GM12891 (cell line): ENCODE data around the gene NBEA.

Experiments used
- PAX5 ChIP-seq: IDR thresholded peaks from 2 replicates; pipeline ENCODE4 v1.6.1; 2011; ENCODE audit warnings: low read length, moderate library complexity, mild to moderate bottlenecking; ENCODE audit not compliant: insufficient read depth, severe bottlenecking
- POLR2A ChIP-seq: IDR thresholded peaks from 2 replicates; pipeline ENCODE4 v1.6.1; 2011; ENCODE audit warnings: low read depth, low read length, control low read depth
- POLR2AphosphoS5 ChIP-seq: IDR thresholded peaks from 2 replicates; pipeline ENCODE4 v1.6.1; 2011; ENCODE audit warnings: low read depth, low read length, control low read depth
- POU2F2 ChIP-seq: IDR thresholded peaks from 2 replicates; pipeline ENCODE4 v1.6.1; 2011; ENCODE audit warnings: low read depth, mild to moderate bottlenecking, control low read depth, low read length, moderate library complexity
- SPI1 ChIP-seq: IDR thresholded peaks from 2 replicates; pipeline ENCODE4 v1.6.1; 2011; ENCODE audit warnings: low read depth, low read length, control low read depth
- TAF1 ChIP-seq: IDR thresholded peaks from 2 replicates; pipeline ENCODE4 v1.6.1; 2011; ENCODE audit warnings: low read depth, low read length, control low read depth

DNA sequence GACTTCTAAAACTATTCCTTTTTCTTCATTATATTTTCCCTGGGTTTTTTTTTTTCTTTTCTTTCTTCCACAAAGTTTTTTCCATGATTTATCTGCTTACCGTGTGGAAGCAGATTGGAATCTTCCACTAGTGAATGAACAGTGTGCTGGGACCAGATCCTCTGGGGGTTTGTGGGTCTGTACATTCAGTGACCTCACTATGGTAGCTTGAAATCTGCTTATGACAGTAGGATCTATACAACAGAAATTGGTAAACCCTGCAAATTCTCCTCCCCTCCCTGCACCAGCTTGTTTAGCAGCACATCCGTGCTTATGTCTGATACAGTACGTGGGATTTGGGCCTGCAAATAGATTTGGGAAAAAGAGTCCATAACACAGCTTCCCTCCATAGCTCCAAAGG is 560.4 kb downstream of the NBEA start:
- no peak for TF ChIP-seq POLR2AphosphoS5
- TF ChIP-seq POLR2A: no peak
- TF ChIP-seq TAF1: no peak
- TF ChIP-seq SPI1: no peak
- TF ChIP-seq POU2F2: no peak
- TF ChIP-seq PAX5: no peak
